Lower lobe of right lung (tissue), 2 donors: ENCODE measurements around the gene KIAA1614. TPM values are rescaled to one million over a fixed set of nuclear protein-coding genes. Genes with fewer than 3 reads are reported as not detected.
"Not testable (repeated sequence)": the region's sequence is repeated elsewhere in the genome, so short reads cannot be mapped to it uniquely, and the experiment has no call there.

Source experiments
- ATAC-seq, 2 donors: fragments of 200-7000 bp; cut with Tn5 transposase; one replicate each; pipeline ENCODE4 v1.9.1; 2020 to 2022; ENCODE audit warnings: mild to moderate bottlenecking in 2 of 2, moderate library complexity in 2 of 2
- DNase-seq: peaks from one replicate; pipeline ENCODE4 v3.0.0-alpha.2; 2020
- H3K27ac ChIP-seq: fragments of 200-600 bp; one replicate; pipeline ENCODE4 v1.8.0; 2022
- H3K27me3 ChIP-seq: fragments of 200-600 bp; one replicate; pipeline ENCODE4 v1.8.0; 2022; ENCODE audit warnings: low read depth
- H3K36me3 ChIP-seq: fragments of 200-600 bp; one replicate; pipeline ENCODE4 v1.8.0; 2022; ENCODE audit warnings: mild to moderate bottlenecking
- H3K4me1 ChIP-seq: fragments of 200-600 bp; one replicate; pipeline ENCODE4 v1.8.0; 2022
- H3K4me3 ChIP-seq: fragments of 200-600 bp; one replicate; pipeline ENCODE4 v1.8.0; 2022; ENCODE audit warnings: mild to moderate bottlenecking
- H3K9me3 ChIP-seq: fragments of 200-600 bp; one replicate; pipeline ENCODE4 v1.8.0; 2022
- intact Hi-C: fragments of 100-400 bp; cut with DNase I; formaldehyde crosslinking; loops from one replicate; pipeline ENCODE4 v1.11.0; 2022
- total RNA-seq: library from RNA; stranded (reverse); fragmentation: NEBNext Ultra II Directional; extraction: Animal tissue kit (Norgen Biotek cat#: 25700); gene quantifications from one replicate; pipeline ENCODE4 v1.2.1, GENCODE V29; 2021
- TF ChIP-seq, protein P1 (sequence below): fragments of 200-600 bp; IDR thresholded peaks from one replicate; pipeline ENCODE4 v1.8.0; 2022; ENCODE audit warnings: antibody characterized with exemption, mild to moderate bottlenecking
- donor health status: DM: no; HTN: yes; CAD: no; lungs with severe emphysema.

The KIAA1614 gene
- total RNA-seq, 1 donor from 2014 or later: 4.1 TPM

DNA sequence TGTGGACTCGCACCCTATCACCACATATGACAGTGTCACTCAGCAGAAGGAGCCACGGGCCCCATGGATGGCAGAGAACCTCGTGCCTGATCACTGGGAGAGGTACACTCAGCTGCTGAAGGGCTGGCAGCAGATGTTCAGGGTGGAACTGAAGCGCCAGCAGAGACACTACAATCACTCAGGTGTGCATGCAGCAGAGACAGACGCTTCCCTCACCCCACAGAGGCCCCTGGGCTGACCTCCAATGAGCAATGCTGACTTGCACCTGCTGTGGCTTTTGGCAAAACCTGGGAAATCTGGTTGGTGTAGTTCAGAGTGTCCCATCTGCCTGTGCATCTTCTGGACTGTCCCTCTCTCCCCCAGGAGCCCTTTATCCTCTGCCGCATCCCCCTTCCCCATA, 51.9 kb downstream of the KIAA1614 start:
- TF ChIP-seq, protein P1, sequence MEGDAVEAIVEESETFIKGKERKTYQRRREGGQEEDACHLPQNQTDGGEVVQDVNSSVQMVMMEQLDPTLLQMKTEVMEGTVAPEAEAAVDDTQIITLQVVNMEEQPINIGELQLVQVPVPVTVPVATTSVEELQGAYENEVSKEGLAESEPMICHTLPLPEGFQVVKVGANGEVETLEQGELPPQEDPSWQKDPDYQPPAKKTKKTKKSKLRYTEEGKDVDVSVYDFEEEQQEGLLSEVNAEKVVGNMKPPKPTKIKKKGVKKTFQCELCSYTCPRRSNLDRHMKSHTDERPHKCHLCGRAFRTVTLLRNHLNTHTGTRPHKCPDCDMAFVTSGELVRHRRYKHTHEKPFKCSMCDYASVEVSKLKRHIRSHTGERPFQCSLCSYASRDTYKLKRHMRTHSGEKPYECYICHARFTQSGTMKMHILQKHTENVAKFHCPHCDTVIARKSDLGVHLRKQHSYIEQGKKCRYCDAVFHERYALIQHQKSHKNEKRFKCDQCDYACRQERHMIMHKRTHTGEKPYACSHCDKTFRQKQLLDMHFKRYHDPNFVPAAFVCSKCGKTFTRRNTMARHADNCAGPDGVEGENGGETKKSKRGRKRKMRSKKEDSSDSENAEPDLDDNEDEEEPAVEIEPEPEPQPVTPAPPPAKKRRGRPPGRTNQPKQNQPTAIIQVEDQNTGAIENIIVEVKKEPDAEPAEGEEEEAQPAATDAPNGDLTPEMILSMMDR: no peak
- DNase-seq (no peak), ATAC-seq (no peak)

DNA sequence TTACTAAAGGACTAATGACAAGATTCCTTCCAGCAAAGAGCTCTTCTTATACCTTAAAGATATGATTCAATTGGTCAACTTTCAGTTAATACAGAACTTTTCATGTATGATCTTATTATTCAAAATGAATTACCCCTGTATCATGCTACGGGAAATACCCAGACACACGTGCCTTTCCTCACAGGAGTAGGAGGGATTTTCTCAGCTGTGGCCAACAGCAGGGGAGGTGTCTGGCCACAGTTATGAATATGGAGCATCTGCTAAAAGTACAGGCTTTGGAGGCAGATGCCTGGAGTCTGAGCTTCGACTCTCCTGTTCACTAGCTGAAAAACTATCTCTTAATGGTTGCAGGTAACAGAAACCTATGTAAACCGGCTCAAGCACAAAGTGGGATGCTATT, 53.6 kb downstream of the KIAA1614 start:
- Histone ChIP-seq H3K4me1 (peaks cover 13% of the 10 kb centered on the region), H3K4me3 (no peak overlapping the region), H3K27me3 (no peaks in the 10 kb centered on the region), H3K9me3 (no peaks in the 10 kb centered on the region), H3K27ac (no peak overlapping the region), H3K36me3 (peaks cover 52% of the 10 kb centered on the region)
- TF ChIP-seq, protein P1: no peak
- intact Hi-C loops: no loop called here
- no peak for ATAC-seq
- no peak for DNase-seq

More for the DNA sequence above, 51.9 kb downstream of the KIAA1614 start:
- intact Hi-C loops: no loop called here
- H3K4me3 ChIP-seq: no peak overlapping the region
- no peaks in the 10 kb centered on the region for H3K4me1 ChIP-seq
- H3K27me3 ChIP-seq: no peaks in the 10 kb centered on the region
- no peak overlapping the region for H3K27ac ChIP-seq
- H3K9me3 ChIP-seq: no peaks in the 10 kb centered on the region
- H3K36me3 ChIP-seq: peaks cover 47% of the 10 kb centered on the region

DNA sequence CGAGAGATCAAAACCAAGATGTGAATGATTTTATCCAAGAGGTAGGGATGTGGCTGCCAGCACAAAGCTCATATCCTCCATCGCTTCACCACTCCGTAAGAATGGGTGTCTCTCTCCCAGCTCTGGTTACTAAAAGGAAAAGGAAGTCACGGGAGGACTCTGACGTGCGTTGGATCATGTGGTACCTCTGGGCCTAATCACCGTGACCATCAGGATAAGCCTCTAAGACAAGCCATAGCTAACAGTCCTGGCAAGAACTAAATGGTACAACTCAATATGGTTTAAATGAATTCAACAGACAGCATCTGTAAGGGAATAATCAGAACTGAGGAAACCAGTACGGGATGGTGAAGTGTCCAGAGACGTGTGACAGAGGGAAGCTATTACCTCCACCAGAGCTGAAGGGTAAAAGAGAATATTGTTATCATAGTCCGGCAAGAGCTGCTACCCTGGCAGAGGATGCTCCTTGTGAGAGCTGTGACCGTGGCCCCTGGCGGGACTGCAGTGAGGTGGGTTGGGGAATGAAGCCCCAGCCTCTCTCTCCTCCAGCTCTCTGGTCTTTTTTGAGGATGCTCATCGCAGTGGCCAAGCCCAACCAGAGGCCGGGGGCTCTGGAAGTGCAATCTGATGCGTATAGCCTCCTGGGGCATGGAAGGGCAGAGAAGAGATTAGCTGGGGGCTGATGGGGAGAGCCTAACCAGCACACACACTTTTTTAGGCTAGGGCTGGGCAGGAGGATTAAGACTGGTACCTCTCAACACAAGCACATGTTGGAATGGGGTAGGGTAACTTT, 54.2 kb downstream of the KIAA1614 start:
- DNase-seq (no peak), ATAC-seq (no peak)
- Histone ChIP-seq H3K27me3 (no peaks in the 10 kb centered on the region), H3K4me1 (peaks cover 17% of the 10 kb centered on the region), H3K36me3 (peaks cover 59% of the 10 kb centered on the region), H3K27ac (no peak overlapping the region), H3K4me3 (no peak overlapping the region), H3K9me3 (no peaks in the 10 kb centered on the region)
- TF ChIP-seq, protein P1: no peak
- intact Hi-C loops: no loop called here

DNA sequence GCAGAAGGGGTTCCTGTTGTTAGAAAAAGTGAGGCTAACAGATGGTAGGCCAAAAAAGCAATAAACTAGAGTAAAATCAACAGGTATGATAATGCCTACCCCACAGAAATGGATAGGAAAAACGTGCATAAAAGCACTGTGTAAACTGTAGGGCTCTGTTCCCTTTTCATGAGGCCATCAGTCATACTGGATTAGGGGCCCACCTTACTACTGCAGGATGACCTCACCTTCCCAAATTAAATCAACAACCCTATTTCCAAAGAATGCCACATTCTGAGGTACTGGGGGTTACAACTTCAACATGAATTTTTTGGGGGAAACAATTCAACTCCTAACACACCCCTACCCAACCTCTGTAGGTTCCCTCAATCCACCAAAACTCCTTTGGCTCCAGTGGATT, 54.9 kb downstream of the KIAA1614 start:
- intact Hi-C loops: no loop called here
- H3K4me3 ChIP-seq: no peak overlapping the region
- no peaks in the 10 kb centered on the region for H3K9me3 ChIP-seq
- H3K4me1 ChIP-seq: peaks cover 17% of the 10 kb centered on the region
- TF ChIP-seq, protein P1: no peak
- no peak overlapping the region for H3K27ac ChIP-seq
- H3K27me3 ChIP-seq: no peaks in the 10 kb centered on the region
- H3K36me3 ChIP-seq: peaks cover 65% of the 10 kb centered on the region
- DNase-seq (no peak), ATAC-seq (no peak)

DNA sequence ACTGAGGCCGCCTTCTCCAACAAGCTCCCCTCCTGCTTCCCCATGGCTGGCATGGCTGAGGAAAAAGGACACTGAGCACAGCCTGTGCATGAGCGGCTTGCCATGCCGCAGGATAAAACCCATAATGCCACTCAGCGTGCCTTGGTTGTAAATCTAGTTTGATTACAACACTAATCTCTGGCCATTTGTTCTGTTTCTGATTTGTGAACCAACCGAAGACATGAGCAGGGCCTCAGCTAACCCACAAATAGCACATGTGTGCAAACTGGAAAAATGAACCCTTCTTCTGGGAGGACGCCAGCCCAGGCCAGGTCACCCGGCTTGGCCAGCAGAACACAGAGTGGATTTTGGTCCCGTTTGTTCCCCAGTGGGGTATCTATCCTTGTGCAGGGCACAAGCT, 56.1 kb downstream of the KIAA1614 start:
- intact Hi-C loops, H3K27ac ChIP-seq, H3K4me3 ChIP-seq, DNase-seq, ATAC-seq, H3K27me3 ChIP-seq, H3K9me3 ChIP-seq: not testable (repeated sequence)
- H3K4me1 ChIP-seq: peaks cover 17% of the 10 kb centered on the region
- peaks cover 78% of the 10 kb centered on the region for H3K36me3 ChIP-seq

DNA sequence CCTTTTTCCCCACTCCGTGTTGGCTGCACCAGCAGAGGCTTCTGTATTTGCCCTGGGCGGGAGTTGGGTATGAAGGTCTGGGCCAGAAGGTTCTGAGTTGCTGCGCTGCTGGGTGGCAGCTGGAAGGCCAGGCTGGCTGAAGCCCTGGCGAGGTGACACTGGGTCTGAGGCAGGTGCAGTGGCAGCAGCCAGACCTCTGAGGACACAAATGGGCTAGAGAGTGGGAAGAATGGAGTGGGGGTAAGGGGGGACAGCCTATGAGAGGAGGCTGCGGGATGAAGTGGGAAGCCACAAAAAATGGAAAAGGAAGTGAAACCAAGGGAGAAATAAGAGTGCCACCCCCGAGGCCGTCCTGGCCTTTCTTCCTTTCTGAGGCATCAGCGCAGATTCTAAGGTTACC, 56.7 kb downstream of the KIAA1614 start:
- no peak overlapping the region for H3K4me3 ChIP-seq
- intact Hi-C loops: no loop called here
- H3K36me3 ChIP-seq: peaks cover 79% of the 10 kb centered on the region
- peak; percentile 35 to 60 for ATAC-seq
- DNase-seq: no peak
- no peak overlapping the region for H3K27ac ChIP-seq
- TF ChIP-seq, protein P1: no peak
- H3K27me3 ChIP-seq: no peaks in the 10 kb centered on the region
- H3K9me3 ChIP-seq: no peaks in the 10 kb centered on the region
- peaks cover 17% of the 10 kb centered on the region for H3K4me1 ChIP-seq
